Mucosa of stomach (tissue), 1 donor: ENCODE measurements around the gene CHST8.

Source experiments
- H3K27me3 ChIP-seq: one replicate; pipeline ENCODE4 v1.7.0; 2013; ENCODE audit warnings: mild to moderate bottlenecking, low read length; ENCODE audit not compliant: control insufficient read depth, insufficient read depth
- H3K36me3 ChIP-seq: one replicate; pipeline ENCODE4 v1.7.0; 2013; ENCODE audit warnings: low read length; ENCODE audit not compliant: control insufficient read depth, insufficient read depth
- H3K4me1 ChIP-seq: one replicate; pipeline ENCODE4 v1.7.0; 2013; ENCODE audit warnings: mild to moderate bottlenecking, low read length; ENCODE audit not compliant: control insufficient read depth, insufficient read depth
- H3K4me3 ChIP-seq: one replicate; pipeline ENCODE4 v1.7.0; 2013; ENCODE audit warnings: low read length
- H3K9ac ChIP-seq: one replicate; pipeline ENCODE4 v1.7.0; 2013; ENCODE audit warnings: mild to moderate bottlenecking, low read length, moderate library complexity
- H3K9me3 ChIP-seq: one replicate; pipeline ENCODE4 v1.7.0; 2013; ENCODE audit warnings: mild to moderate bottlenecking, low read length, moderate library complexity; ENCODE audit not compliant: control insufficient read depth
- donor health status: Pancreatic carcinoma.

CHST8 gene

GRCh38 chr19:33669376-33669775, 47.6 kb downstream of the CHST8 start:
- Histone ChIP-seq H3K36me3 (no peaks in the 10 kb centered on the region), H3K27me3 (no peaks in the 10 kb centered on the region), H3K4me1 (no peaks in the 10 kb centered on the region), H3K9ac (no peak overlapping the region), H3K4me3 (no peak overlapping the region), H3K9me3 (no peaks in the 10 kb centered on the region)

GRCh38 chr19:33670398-33670797, 48.6 kb downstream of the CHST8 start:
- H3K9ac ChIP-seq = no peak overlapping the region
- no peaks in the 10 kb centered on the region for H3K36me3 ChIP-seq
- no peaks in the 10 kb centered on the region for H3K27me3 ChIP-seq
- no peaks in the 10 kb centered on the region for H3K4me1 ChIP-seq
- H3K4me3 ChIP-seq = no peak overlapping the region
- no peaks in the 10 kb centered on the region for H3K9me3 ChIP-seq

- H3K4me1 ChIP-seq = no peaks in the 10 kb centered on the region
- no peaks in the 10 kb centered on the region for H3K36me3 ChIP-seq
- H3K4me3 ChIP-seq = no peak overlapping the region
- H3K27me3 ChIP-seq = no peaks in the 10 kb centered on the region
- no peak overlapping the region for H3K9ac ChIP-seq
- no peaks in the 10 kb centered on the region for H3K9me3 ChIP-seq
Observed at GRCh38 chr19:33671211-33671610, 49.5 kb downstream of the CHST8 start.

GRCh38 chr19:33673258-33673875, 51.6 kb downstream of the CHST8 start:
- no peaks in the 10 kb centered on the region for H3K9me3 ChIP-seq
- H3K4me3 ChIP-seq = no peak overlapping the region
- H3K9ac ChIP-seq = no peak overlapping the region
- no peaks in the 10 kb centered on the region for H3K36me3 ChIP-seq
- no peaks in the 10 kb centered on the region for H3K4me1 ChIP-seq
- no peaks in the 10 kb centered on the region for H3K27me3 ChIP-seq

- no peak overlapping the region for H3K9ac ChIP-seq
- H3K36me3 ChIP-seq = no peaks in the 10 kb centered on the region
- no peak overlapping the region for H3K4me3 ChIP-seq
- H3K27me3 ChIP-seq = no peaks in the 10 kb centered on the region
- H3K9me3 ChIP-seq = no peaks in the 10 kb centered on the region
- no peaks in the 10 kb centered on the region for H3K4me1 ChIP-seq
Observed at GRCh38 chr19:33673996-33674625, 52.4 kb downstream of the CHST8 start.

GRCh38 chr19:33674626-33675367, 53.0 kb downstream of the CHST8 start:
- Histone ChIP-seq H3K4me3 (no peak overlapping the region), H3K36me3 (no peaks in the 10 kb centered on the region), H3K9ac (no peak overlapping the region), H3K4me1 (no peaks in the 10 kb centered on the region), H3K27me3 (no peaks in the 10 kb centered on the region), H3K9me3 (no peaks in the 10 kb centered on the region)

- Histone ChIP-seq H3K27me3 (no peaks in the 10 kb centered on the region), H3K9ac (no peak overlapping the region)
Observed at GRCh38 chr19:33675501-33676124, 53.9 kb downstream of the CHST8 start.

GRCh38 chr19:33676999-33677665, 55.4 kb downstream of the CHST8 start:
- H3K9me3 ChIP-seq = no peaks in the 10 kb centered on the region
- no peaks in the 10 kb centered on the region for H3K27me3 ChIP-seq
- H3K4me1 ChIP-seq = no peaks in the 10 kb centered on the region
- no peaks in the 10 kb centered on the region for H3K36me3 ChIP-seq
- H3K4me3 ChIP-seq = no peak overlapping the region
- H3K9ac ChIP-seq = no peak overlapping the region

More at GRCh38 chr19:33675501-33676124, 53.9 kb downstream of the CHST8 start:
- Histone ChIP-seq H3K36me3 (no peaks in the 10 kb centered on the region), H3K4me3 (no peak overlapping the region), H3K4me1 (no peaks in the 10 kb centered on the region), H3K9me3 (no peaks in the 10 kb centered on the region)

- H3K4me1 ChIP-seq = no peaks in the 10 kb centered on the region
- no peaks in the 10 kb centered on the region for H3K27me3 ChIP-seq
- H3K9ac ChIP-seq = no peak overlapping the region
- no peak overlapping the region for H3K4me3 ChIP-seq
- H3K36me3 ChIP-seq = no peaks in the 10 kb centered on the region
- no peaks in the 10 kb centered on the region for H3K9me3 ChIP-seq
Observed at GRCh38 chr19:33677745-33678426, 56.1 kb downstream of the CHST8 start.

GRCh38 chr19:33678796-33679585, 57.2 kb downstream of the CHST8 start:
- Histone ChIP-seq H3K36me3 (no peaks in the 10 kb centered on the region), H3K4me1 (no peaks in the 10 kb centered on the region), H3K27me3 (peaks cover 3% of the 10 kb centered on the region), H3K9ac (no peak overlapping the region), H3K4me3 (no peak overlapping the region), H3K9me3 (no peaks in the 10 kb centered on the region)

- Histone ChIP-seq H3K27me3 (peaks cover 8% of the 10 kb centered on the region), H3K9me3 (no peaks in the 10 kb centered on the region), H3K36me3 (no peaks in the 10 kb centered on the region), H3K9ac (no peak overlapping the region), H3K4me1 (no peaks in the 10 kb centered on the region), H3K4me3 (no peak overlapping the region)
Observed at GRCh38 chr19:33679696-33680095, 57.9 kb downstream of the CHST8 start.
